HepG2 (cell line): ENCODE data around the gene HPCAL1. TPM values are rescaled to one million over a fixed set of nuclear protein-coding genes. Genes with fewer than 3 reads are reported as not detected.

Source experiments
- ATM ChIP-seq: fragments of 450-650 bp; IDR thresholded peaks from 2 replicates; pipeline ENCODE4 v1.7.1; 2017; ENCODE audit warnings: mild to moderate bottlenecking, borderline replicate concordance
- DNMT1 ChIP-seq: sonication (generic); formaldehyde crosslinking; IDR thresholded peaks from 2 replicates; pipeline ENCODE4 v1.5.1; 2020; ENCODE audit warnings: mild to moderate bottlenecking, missing genetic modification reagents
- HOXA7 ChIP-seq: sonication (generic); formaldehyde crosslinking; IDR thresholded peaks from 2 replicates; pipeline ENCODE4 v1.8.1; 2022; ENCODE audit warnings: mild to moderate bottlenecking, missing genetic modification reagents, moderate library complexity
- JDP2 ChIP-seq: sonication (generic); formaldehyde crosslinking; IDR thresholded peaks from 2 replicates; pipeline ENCODE4 v1.8.1; 2022; ENCODE audit warnings: missing genetic modification reagents, borderline replicate concordance
- JUND ChIP-seq: sonication (generic); formaldehyde crosslinking; IDR thresholded peaks from 2 replicates; pipeline ENCODE4 v1.8.0; 2022; ENCODE audit warnings: mild to moderate bottlenecking, missing genetic modification reagents
- KDM6A ChIP-seq: IDR thresholded peaks from 2 replicates; pipeline ENCODE4 v1.6.1; 2016; ENCODE audit warnings: low read depth
- MYNN ChIP-seq: sonication (generic); formaldehyde crosslinking; IDR thresholded peaks from 2 replicates; pipeline ENCODE4 v1.4.0; 2020; ENCODE audit warnings: mild to moderate bottlenecking, low read depth, missing genetic modification reagents
- ZBTB44 ChIP-seq: sonication (generic); formaldehyde crosslinking; IDR thresholded peaks from 2 replicates; pipeline ENCODE4 v1.4.0; 2020; ENCODE audit warnings: missing genetic modification reagents
- ZHX1 ChIP-seq: sonication (generic); formaldehyde crosslinking; IDR thresholded peaks from 2 replicates; pipeline ENCODE4 v1.8.1; 2022; ENCODE audit warnings: low read depth, mild to moderate bottlenecking, missing genetic modification reagents
- ZKSCAN5 ChIP-seq: sonication (generic); formaldehyde crosslinking; IDR thresholded peaks from 2 replicates; pipeline ENCODE4 v1.5.1; 2020; ENCODE audit warnings: mild to moderate bottlenecking, missing genetic modification reagents
- ZNF205 ChIP-seq: IDR thresholded peaks from 2 replicates; pipeline ENCODE4 v1.6.1; 2018; ENCODE audit warnings: missing biosample characterization, missing genetic modification reagents
- ZNF282 ChIP-seq: fragments of 450-650 bp; IDR thresholded peaks from 2 replicates; pipeline ENCODE4 v1.6.1; 2018; ENCODE audit not compliant: partially characterized antibody
- ZNF382 ChIP-seq: sonication (generic); formaldehyde crosslinking; IDR thresholded peaks from 2 replicates; pipeline ENCODE4 v1.5.0; 2020; ENCODE audit warnings: missing genetic modification reagents, mild to moderate bottlenecking, borderline replicate concordance
- ZNF562 ChIP-seq: sonication (generic); formaldehyde crosslinking; IDR thresholded peaks from 2 replicates; pipeline ENCODE4 v1.8.0; 2022; ENCODE audit warnings: missing genetic modification reagents, borderline replicate concordance
- ZNF746 ChIP-seq: sonication (generic); formaldehyde crosslinking; IDR thresholded peaks from 2 replicates; pipeline ENCODE4 v1.8.0; 2022; ENCODE audit warnings: mild to moderate bottlenecking, missing genetic modification reagents
- ZSCAN30 ChIP-seq: sonication (generic); formaldehyde crosslinking; IDR thresholded peaks from 2 replicates; pipeline ENCODE4 v1.5.0; 2020; ENCODE audit warnings: mild to moderate bottlenecking, missing genetic modification reagents
- ZSCAN5A ChIP-seq: sonication (generic); formaldehyde crosslinking; IDR thresholded peaks from 2 replicates; pipeline ENCODE4 v1.8.0; 2022; ENCODE audit warnings: mild to moderate bottlenecking, missing genetic modification reagents, borderline replicate concordance
- polyA plus RNA-seq, 8 experiments: library from polyadenylated mRNA; depleted of rRNA in 3 of 8; stranded (reverse) in 7 of 8; unstranded in 1 of 8; fragments of >200 nt; fragmentation: Illumina TruSeq in 4 of 8; extraction: Trizol in 4 of 8; gene quantifications; 2 replicates each; pipeline versions ENCODE4 v1.2.1 to v1.2.3, GENCODE V29; 2011 to 2016; ENCODE audit warnings: low read depth in 4 of 8, missing spikeins in 1 of 8, mixed read lengths in 1 of 8; ENCODE audit not compliant: insufficient read depth in 1 of 8
- total RNA-seq, 5 experiments: library from RNA; depleted of rRNA; stranded (reverse); fragments of >200 nt; fragmentation: Illumina TruSeq; extraction: Trizol; gene quantifications; 2 replicates each; pipeline ENCODE4 v1.2.3, GENCODE V29; 2016; ENCODE audit warnings: low read depth in 1 of 5
- TF ChIP-seq, protein P1 (sequence below): sonication (generic); formaldehyde crosslinking; conservative IDR thresholded peaks from 2 replicates; pipeline ENCODE4 v1.8.0; 2022; ENCODE audit warnings: missing genetic modification reagents
- TF ChIP-seq, protein P2 (sequence below): sonication (generic); formaldehyde crosslinking; IDR thresholded peaks from 2 replicates; pipeline ENCODE4 v1.8.0; 2022; ENCODE audit warnings: low read depth, missing genetic modification reagents

The HPCAL1 gene
- total and polyA plus RNA-seq, 2 of the 13 experiments (the other 11 are each of a cell fraction or from before 2014, with no cell fraction given), result 29.5 to 29.9 TPM

DNA sequence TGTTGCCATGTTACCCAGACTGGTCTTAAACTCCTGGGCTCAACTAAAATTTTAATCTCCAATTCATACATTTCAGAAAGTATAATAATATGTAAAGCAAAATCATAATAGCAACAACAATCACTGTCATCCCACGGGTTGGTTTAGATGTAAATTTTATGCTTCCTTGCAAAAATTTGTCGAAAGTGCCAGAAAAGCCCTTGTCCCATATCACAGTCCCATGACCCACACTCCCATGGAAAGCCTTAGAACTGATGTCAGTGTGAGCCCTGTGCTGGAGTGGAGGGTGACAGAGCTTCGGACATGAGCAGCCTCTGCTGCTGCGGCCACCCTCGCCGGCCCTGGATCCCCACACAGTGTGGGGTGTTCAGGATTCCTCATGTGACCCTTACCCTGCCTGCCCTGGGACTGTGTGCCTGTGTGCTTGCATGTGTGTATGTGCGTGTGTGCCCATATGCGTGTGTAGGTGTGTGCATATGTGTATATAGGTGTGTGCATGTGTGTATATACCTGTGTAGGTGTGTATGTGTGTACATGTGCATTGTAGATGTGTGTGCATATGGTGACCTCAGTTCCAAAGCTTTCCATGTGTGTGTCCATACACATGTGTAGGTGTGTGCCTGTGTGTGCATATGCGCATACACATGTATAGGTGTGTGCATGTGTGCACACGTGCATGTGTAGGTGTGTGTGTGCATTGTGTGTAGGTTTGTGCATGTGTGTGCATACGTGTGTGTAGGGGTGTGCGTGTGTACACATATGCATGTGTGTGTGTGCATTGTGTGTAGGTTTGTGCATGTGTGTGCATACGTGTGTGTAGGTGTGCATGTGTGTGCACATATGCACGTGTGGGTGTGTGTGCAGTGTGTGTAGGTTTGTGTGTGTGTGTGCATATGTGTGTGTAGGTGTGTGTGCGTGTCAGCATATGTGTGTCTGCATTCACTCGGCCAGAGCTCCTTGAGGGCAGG, 65.1 kb downstream of the HPCAL1 start (continued):
- TF ChIP-seq ZNF746 (CRISPR knock-in tag) (no peak), ATM (peak; percentile 80; the same call in 1 of the 2 replicates), ZKSCAN5 (CRISPR knock-in tag) (no peak), ZNF382 (CRISPR knock-in tag) (no peak), DNMT1 (CRISPR knock-in tag) (peak; percentile 98), MYNN (CRISPR knock-in tag) (no peak), ZSCAN30 (CRISPR knock-in tag) (no peak), JUND (CRISPR knock-in tag) (peak; percentile 42; the same call in 1 of the 2 replicates), ZBTB44 (CRISPR knock-in tag) (no peak), HOXA7 (CRISPR knock-in tag) (peak; percentile 66; the same call in 1 of the 2 replicates), ZNF562 (no peak), ZNF205 (CRISPR knock-in tag) (no peak), ZSCAN5A (0 out of 2 replicates have a peak, but pooled peaks have one; percentile 18), ZHX1 (CRISPR knock-in tag) (peak; percentile 3; the same call in 1 of the 2 replicates), JDP2 (CRISPR knock-in tag) (peak; percentile 16; the same call in 1 of the 2 replicates), KDM6A (CRISPR knock-in tag) (no peak), ZNF282 (peak; percentile 87)
- TF ChIP-seq, protein P1, sequence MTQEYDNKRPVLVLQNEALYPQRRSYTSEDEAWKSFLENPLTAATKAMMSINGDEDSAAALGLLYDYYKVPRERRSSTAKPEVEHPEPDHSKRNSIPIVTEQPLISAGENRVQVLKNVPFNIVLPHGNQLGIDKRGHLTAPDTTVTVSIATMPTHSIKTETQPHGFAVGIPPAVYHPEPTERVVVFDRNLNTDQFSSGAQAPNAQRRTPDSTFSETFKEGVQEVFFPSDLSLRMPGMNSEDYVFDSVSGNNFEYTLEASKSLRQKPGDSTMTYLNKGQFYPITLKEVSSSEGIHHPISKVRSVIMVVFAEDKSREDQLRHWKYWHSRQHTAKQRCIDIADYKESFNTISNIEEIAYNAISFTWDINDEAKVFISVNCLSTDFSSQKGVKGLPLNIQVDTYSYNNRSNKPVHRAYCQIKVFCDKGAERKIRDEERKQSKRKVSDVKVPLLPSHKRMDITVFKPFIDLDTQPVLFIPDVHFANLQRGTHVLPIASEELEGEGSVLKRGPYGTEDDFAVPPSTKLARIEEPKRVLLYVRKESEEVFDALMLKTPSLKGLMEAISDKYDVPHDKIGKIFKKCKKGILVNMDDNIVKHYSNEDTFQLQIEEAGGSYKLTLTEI (CRISPR knock-in tag), result 0 out of 2 replicates have a peak, but pooled peaks have one; percentile 11
- TF ChIP-seq, protein P2, sequence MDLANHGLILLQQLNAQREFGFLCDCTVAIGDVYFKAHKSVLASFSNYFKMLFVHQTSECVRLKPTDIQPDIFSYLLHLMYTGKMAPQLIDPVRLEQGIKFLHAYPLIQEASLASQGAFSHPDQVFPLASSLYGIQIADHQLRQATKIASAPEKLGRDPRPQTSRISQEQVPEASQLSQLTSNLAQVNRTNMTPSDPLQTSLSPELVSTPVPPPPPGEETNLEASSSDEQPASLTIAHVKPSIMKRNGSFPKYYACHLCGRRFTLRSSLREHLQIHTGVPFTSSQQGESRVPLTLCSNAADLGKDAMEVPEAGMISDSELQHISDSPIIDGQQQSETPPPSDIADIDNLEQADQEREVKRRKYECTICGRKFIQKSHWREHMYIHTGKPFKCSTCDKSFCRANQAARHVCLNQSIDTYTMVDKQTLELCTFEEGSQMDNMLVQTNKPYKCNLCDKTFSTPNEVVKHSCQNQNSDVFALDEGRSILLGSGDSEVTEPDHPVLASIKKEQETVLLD, result 0 out of 2 replicates have a peak, but pooled peaks have one; percentile 41
